Activated CD4-positive, alpha-beta T cell treated with anti-CD3 and anti-CD28 coated beads, Interleukin-2, amount 50 U/mL, for 4 hours (primary cell): Measurements from ENCODE around the gene FGF11.
"Not testable (repeated sequence)": the region's sequence is repeated elsewhere in the genome, so short reads cannot be mapped to it uniquely, and the experiment has no call there.

ENCODE experiments used
- DNase-seq, 2 experiments: peaks; one replicate each; pipeline ENCODE4 v3.0.0-alpha.2; 2020

Gene FGF11

DNA sequence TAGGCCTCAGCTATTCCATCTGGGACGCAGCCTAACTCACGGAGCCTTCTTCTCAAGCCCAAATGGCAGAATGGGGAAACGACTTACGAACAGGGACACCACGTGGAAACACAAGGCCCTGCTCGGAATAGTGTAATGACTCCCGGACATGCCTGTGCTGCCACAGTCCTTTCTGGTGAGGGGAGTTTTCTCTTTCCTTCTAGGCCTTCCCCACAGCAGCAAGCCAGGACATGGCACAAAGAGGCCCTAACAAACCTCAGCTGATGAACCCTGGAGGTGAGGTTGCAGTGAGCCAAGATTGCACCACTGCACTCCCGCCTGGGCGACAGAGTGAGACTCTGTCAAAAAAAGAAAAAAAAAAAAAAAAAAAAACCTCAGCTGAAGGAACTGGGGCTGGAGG, 24.8 kb downstream of the FGF11 start:
- DNase-seq: no peak

DNA sequence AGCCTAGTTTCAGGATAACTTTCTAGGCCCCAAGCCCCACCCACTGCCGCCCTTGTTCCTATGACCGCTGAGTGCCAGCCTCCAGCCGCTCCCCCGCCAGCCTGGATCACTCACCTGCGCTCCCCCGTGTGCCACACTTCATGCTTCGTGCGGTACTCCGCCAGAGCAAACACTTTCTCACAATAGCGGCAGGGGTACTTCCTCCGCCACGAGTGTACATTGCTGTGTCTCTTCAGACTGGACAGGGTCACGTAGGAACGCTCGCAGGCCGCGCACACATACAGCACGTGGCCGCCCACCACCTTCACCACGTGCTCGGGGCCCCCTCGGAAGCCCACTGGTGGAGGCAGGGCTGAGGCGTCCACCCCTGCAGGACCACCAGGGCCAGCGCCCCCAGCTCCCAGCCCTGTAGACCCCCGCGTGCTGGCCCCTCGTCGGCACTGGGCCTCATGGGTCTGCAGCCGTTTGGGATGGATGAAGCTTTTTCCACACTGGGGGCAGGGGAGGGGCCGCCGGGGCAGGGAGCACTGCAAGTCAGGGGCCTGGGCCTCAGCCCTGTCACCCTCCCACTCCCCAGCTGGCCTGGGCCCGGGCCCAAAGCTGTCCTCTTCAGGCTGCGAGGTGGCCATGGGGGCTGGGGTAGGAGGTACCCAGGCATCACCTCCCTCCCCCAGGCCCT, 26.4 kb downstream of the FGF11 start:
- no peak for DNase-seq

GRCh38 chr17:7466318-7466638, 27.0 kb downstream of the FGF11 start:
- no peak for DNase-seq

GRCh38 chr17:7466639-7467341, 27.5 kb downstream of the FGF11 start:
- DNase-seq: no peak

GRCh38 chr17:7467498-7467897, 28.2 kb downstream of the FGF11 start:
- no peak for DNase-seq

DNA sequence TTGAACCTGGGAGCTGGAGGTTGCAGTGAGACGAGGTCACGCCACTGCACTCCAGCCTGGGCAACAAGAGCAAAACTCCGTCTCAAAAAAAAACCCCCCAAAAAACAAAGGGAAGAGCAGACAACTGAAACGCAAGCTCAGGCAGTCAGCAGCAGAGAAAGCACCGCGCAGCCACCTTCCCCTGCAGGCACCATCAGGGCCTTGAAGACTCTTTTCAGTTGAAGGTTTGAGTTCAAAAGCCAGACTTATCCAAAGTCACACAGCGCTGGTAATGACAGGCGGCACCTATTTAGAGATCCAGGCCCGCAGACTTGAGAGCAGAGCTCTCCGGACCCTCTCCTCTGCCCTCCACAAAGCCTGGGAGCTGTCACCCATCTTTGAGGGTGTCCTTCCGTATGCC, 29.0 kb downstream of the FGF11 start:
- no peak for DNase-seq

DNA sequence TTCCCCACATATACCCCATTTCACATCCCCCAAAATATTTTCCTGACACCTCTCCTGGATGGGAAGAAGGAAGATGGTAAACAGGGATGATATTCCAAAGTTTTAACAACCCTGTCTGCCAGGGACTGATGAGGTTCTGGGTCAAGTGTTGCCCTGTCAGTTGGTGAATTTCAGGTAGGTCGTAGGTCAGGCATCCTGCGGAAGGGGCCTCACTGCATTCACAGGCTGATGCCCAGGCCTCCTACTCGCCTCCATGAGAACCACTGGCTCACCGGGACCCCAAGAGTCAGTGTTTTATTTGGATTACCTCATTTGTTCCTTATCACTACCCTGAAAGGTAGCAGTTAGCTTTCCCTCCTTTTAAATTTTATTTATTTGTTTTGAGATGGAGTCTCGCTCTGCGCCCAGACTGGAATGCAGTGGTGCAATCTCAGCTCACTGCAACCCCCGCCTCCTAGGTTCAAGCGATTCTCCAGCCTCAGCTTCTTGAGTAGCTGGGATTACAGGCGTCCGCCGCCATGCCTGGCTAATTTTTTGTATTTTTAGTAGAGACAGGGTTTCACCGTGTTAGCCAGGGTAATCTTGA, 29.6 kb downstream of the FGF11 start:
- DNase-seq: no peak

- DNase-seq: not testable (repeated sequence)
Measured at GRCh38 chr17:7469843-7470242, 30.5 kb downstream of the FGF11 start.

DNA sequence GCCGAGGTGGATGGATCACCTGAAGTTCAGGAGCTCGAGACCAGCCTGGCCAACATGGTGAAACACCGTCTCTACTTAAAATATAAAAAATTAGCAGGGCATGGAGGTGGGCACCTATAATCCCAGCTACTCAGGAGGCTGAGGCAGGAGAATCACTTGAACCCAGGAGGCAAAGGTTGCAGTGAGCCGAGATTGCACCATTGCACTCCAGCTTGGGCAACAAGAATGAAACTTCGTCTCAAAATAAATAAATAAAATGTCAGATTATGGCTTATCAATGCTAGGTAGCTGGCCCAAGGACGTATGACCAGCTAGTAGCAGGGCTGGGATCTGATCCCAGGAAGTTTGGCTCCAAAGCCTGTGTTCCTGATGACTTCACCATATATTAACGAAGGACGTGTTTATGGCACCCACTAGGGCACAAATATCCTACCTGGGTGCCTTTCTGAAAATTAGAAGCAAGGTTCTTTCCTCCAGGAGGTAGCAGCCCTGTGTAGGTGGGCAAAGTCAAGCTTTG, 31.2 kb downstream of the FGF11 start:
- not testable (repeated sequence) for DNase-seq

DNA sequence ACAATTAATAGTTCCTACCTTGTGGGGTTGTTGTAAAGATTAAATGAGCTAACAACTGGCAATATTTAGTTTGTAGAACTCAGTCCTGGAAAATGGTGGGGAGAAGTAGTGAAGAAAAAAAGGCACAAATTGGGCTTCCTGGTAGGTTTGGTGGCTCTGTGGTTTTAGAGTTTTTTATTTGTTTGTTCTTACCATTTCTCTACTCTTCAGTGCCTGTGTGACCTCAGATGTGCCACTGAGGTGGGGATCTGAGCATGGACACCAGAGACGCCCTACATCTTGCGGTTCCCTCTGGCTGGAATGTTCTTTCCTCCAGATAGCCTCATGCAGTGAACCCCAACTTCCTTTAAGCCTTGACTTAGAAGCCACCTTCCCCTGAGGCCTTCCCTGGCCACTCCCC, 32.4 kb downstream of the FGF11 start:
- no peak for DNase-seq

- not testable (repeated sequence) for DNase-seq
Measured at GRCh38 chr17:7474767-7475166, 35.5 kb downstream of the FGF11 start.

GRCh38 chr17:7475764-7476422, 36.6 kb downstream of the FGF11 start:
- no peak for DNase-seq

GRCh38 chr17:7476494-7476893, 37.2 kb downstream of the FGF11 start:
- DNase-seq: no peak

GRCh38 chr17:7476951-7477350, 37.6 kb downstream of the FGF11 start:
- DNase-seq: no peak

GRCh38 chr17:7477392-7478275, 38.3 kb downstream of the FGF11 start:
- DNase-seq: peak in 1 of 2 experiments; percentile 19

- DNase-seq: peak; percentile 51 to 54
Measured at GRCh38 chr17:7478276-7479212, 39.2 kb downstream of the FGF11 start.

DNA sequence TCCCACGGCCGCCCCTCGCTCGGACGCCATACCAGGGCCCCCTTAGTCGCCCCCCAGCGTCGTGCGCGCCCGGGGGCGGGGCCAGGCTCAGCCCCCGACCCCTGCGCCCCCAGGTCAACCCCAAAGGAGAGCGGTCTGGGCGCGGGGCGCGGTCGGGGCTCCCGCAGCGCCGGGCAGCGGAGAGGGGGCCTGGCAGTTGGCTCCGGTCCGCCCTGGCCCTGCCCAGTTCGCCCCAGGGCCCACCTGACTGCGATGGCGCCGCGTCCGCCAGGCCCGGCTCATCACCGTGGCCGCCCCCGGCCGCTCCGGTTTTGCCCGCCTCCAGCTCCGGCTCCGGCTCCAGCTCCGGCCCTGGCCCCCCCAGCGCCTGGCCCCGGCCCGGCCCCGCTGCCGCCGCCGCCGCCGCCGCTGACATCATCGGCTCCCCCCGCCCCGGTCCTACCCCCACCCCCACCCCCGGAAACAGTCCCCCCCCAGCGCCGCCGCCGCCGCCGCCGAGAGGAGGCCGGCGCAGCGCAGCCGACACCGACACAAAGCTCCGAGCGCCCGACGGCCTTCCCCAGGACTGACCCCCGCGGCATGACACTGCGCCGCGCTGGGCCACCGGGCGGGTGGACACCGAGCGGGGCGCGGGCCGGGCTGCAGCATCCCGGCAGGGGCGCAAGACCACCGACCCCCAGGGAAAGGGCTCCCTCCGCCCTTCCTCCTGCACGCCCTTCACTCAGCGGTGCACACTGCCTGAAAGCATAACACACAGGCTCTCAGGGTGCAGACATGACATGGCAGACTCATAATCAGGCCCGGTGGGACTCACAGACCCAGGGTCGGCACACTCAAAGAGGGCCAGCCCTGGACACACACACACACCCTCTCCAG, 40.1 kb downstream of the FGF11 start, which contains the start of gene ZBTB4:
ZBTB4 (minus strand) TSS at position 419 of the 876 bp plus-strand sequence. CDS start 12,830 bp downstream, outside the sequence.
- DNase-seq: peak; percentile 50 to 52

GRCh38 chr17:7480089-7480384, 40.7 kb downstream of the FGF11 start:
- no peak for DNase-seq

GRCh38 chr17:7481275-7481674, 42.0 kb downstream of the FGF11 start, which contains the start of gene SLC35G6:
TSS of gene SLC35G6 (plus strand) at chr17:7481446. CDS start at chr17:7481517, 71 bp downstream.
- DNase-seq: not testable (repeated sequence)
